IMR-90 (cell line): ENCODE measurements around the gene ABI3BP. TPM values are rescaled to one million over a fixed set of nuclear protein-coding genes. Genes with fewer than 3 reads are reported as not detected.

ENCODE experiments used
- ATAC-seq: fragments of 200-7000 bp; cut with Tn5 transposase; 2 replicates; pipeline ENCODE4 v1.9.1; 2020; ENCODE audit warnings: low read depth, mild to moderate bottlenecking, moderate library complexity
- BruUV-seq: library from RNA; stranded (reverse); fragments of 400-500 nt; replicated peaks from 2 replicates; lab custom pipeline; 2021; lab: Mats Ljungman, UMichigan
- CTCF ChIA-PET: fragments of 300-600 bp; formaldehyde crosslinking; extraction: SDS; loops from one replicate; lab custom pipeline; 2021; ENCODE audit warnings: antibody characterized with exemption; lab: Yijun Ruan, JAX
- POLR2A ChIA-PET: fragments of 300-600 bp; sonication (Branson Sonifier 250); formaldehyde crosslinking; loops from one replicate; lab custom pipeline; 2022; ENCODE audit warnings: antibody characterized with exemption; ENCODE audit not compliant: unreplicated experiment; lab: Charles Lee
- DNase-seq: peaks from one replicate; pipeline ENCODE4 v3.0.0; 2013
- H2AFZ ChIP-seq: replicated peaks from 2 replicates; pipeline ENCODE3; 2013; ENCODE audit warnings: low read length, mild to moderate bottlenecking; ENCODE audit not compliant: poor library complexity
- H2AK5ac ChIP-seq: 2 replicates; pipeline ENCODE4 v1.6.1; 2013; ENCODE audit warnings: low read depth, low read length, inconsistent platforms
- H2AK9ac ChIP-seq: replicated peaks from 2 replicates; pipeline ENCODE3; 2013; ENCODE audit warnings: mild to moderate bottlenecking, low read depth, low read length, moderate library complexity; ENCODE audit not compliant: poor library complexity
- H2BK120ac ChIP-seq: 2 replicates; pipeline ENCODE4 v1.6.1; 2013; ENCODE audit warnings: low read depth, low read length, inconsistent platforms
- H2BK15ac ChIP-seq: 3 replicates; pipeline ENCODE4 v1.6.1; 2013; ENCODE audit warnings: low read depth, low read length, inconsistent platforms
- H2BK20ac ChIP-seq: 2 replicates; pipeline ENCODE4 v1.6.1; 2013; ENCODE audit warnings: low read depth, mild to moderate bottlenecking, inconsistent platforms, low read length, moderate library complexity
- H2BK5ac ChIP-seq: 2 replicates; pipeline ENCODE4 v1.6.1; 2013; ENCODE audit warnings: mild to moderate bottlenecking, low read depth, low read length, inconsistent platforms; ENCODE audit not compliant: poor library complexity, severe bottlenecking
- H3K14ac ChIP-seq: replicated peaks from 2 replicates; pipeline ENCODE4 v1.6.1; 2013; ENCODE audit warnings: low read depth, low read length, inconsistent platforms
- H3K18ac ChIP-seq: 2 replicates; pipeline ENCODE4 v1.6.1; 2013; ENCODE audit warnings: low read depth, low read length, control low read depth
- H3K23ac ChIP-seq: 2 replicates; pipeline ENCODE4 v1.6.1; 2013; ENCODE audit warnings: low read depth, low read length, inconsistent platforms
- H3K27ac ChIP-seq: 2 replicates; pipeline ENCODE4 v1.5.1; 2013; ENCODE audit warnings: mild to moderate bottlenecking, control low read depth, low read length; ENCODE audit not compliant: insufficient read depth
- H3K27me3 ChIP-seq: 2 replicates; pipeline ENCODE4 v1.6.1; 2013; ENCODE audit warnings: low read length; ENCODE audit not compliant: control insufficient read depth, insufficient read depth
- H3K36me3 ChIP-seq: 2 replicates; pipeline ENCODE4 v1.6.1; 2013; ENCODE audit warnings: low read length, mixed read lengths; ENCODE audit not compliant: control insufficient read depth, insufficient read depth
- H3K4ac ChIP-seq: 2 replicates; pipeline ENCODE4 v1.6.1; 2013; ENCODE audit warnings: low read depth, low read length, inconsistent platforms
- H3K4me1 ChIP-seq: 2 replicates; pipeline ENCODE4 v1.6.1; 2013; ENCODE audit warnings: low read length, mixed read lengths; ENCODE audit not compliant: control insufficient read depth, insufficient read depth
- H3K4me2 ChIP-seq: 2 replicates; pipeline ENCODE4 v1.6.1; 2013; ENCODE audit warnings: low read depth, mild to moderate bottlenecking, control low read depth, low read length, moderate library complexity
- H3K4me3 ChIP-seq: 2 replicates; pipeline ENCODE4 v1.5.1; 2013; ENCODE audit warnings: low read depth, mild to moderate bottlenecking, control low read depth, low read length, moderate library complexity; ENCODE audit not compliant: insufficient read depth
- H3K56ac ChIP-seq: 2 replicates; pipeline ENCODE4 v1.6.1; 2013; ENCODE audit warnings: low read length, inconsistent platforms; ENCODE audit not compliant: insufficient read depth; ENCODE audit errors: extremely low read depth
- H3K79me1 ChIP-seq, 2 experiments: 2 replicates each; pipeline ENCODE4 v1.6.1; 2013; ENCODE audit warnings: low read length in 2 of 2, inconsistent platforms in 1 of 2, low read depth in 1 of 2
- H3K9ac ChIP-seq: 2 replicates; pipeline ENCODE4 v1.6.1; 2013; ENCODE audit warnings: low read depth, low read length, control low read depth
- H3K9me1 ChIP-seq: 2 replicates; pipeline ENCODE4 v1.6.1; 2013; ENCODE audit warnings: low read length, inconsistent platforms; ENCODE audit not compliant: insufficient read depth
- H3K9me3 ChIP-seq: 2 replicates; pipeline ENCODE4 v1.6.1; 2013; ENCODE audit warnings: low read length; ENCODE audit not compliant: control insufficient read depth, insufficient read depth
- H4K20me1 ChIP-seq: 2 replicates; pipeline ENCODE4 v1.6.1; 2013; ENCODE audit warnings: low read length, inconsistent platforms; ENCODE audit not compliant: insufficient read depth
- H4K5ac ChIP-seq: 2 replicates; pipeline ENCODE4 v1.6.1; 2013; ENCODE audit warnings: mild to moderate bottlenecking, low read depth, low read length, control low read depth
- H4K8ac ChIP-seq, 2 experiments: 2 replicates each; pipeline ENCODE4 v1.6.1; 2013; ENCODE audit warnings: low read depth in 2 of 2, low read length in 2 of 2, control low read depth in 1 of 2, inconsistent platforms in 1 of 2
- H4K91ac ChIP-seq: 2 replicates; pipeline ENCODE4 v1.6.1; 2013; ENCODE audit warnings: low read depth, low read length, inconsistent platforms; ENCODE audit not compliant: insufficient read depth
- BHLHE40 ChIP-seq: fragments of 150-350 bp; IDR thresholded peaks from 2 replicates; pipeline ENCODE4 v1.6.1; 2016; ENCODE audit warnings: mild to moderate bottlenecking, low read depth, low read length
- CEBPB ChIP-seq: IDR thresholded peaks from 2 replicates; pipeline ENCODE4 v1.6.1; 2012; ENCODE audit warnings: low read depth, low read length, improper control_type of control experiment
- CTCF ChIP-seq: conservative IDR thresholded peaks from 2 replicates; pipeline ENCODE4 v1.5.1; 2012; ENCODE audit warnings: mild to moderate bottlenecking, low read depth, low read length, improper control_type of control experiment
- ELK1 ChIP-seq: fragments of 150-350 bp; IDR thresholded peaks from 2 replicates; pipeline ENCODE4 v1.6.1; 2016; ENCODE audit warnings: low read depth, mild to moderate bottlenecking, low read length, moderate library complexity, borderline replicate concordance
- FOS ChIP-seq: fragments of 150-350 bp; IDR thresholded peaks from 2 replicates; pipeline ENCODE4 v1.6.1; 2016; ENCODE audit warnings: low read depth, low read length
- MXI1 ChIP-seq: IDR thresholded peaks from 2 replicates; pipeline ENCODE4 v1.6.1; 2012; ENCODE audit warnings: low read depth, mild to moderate bottlenecking, low read length, moderate library complexity, borderline replicate concordance
- POLR2A ChIP-seq: IDR thresholded peaks from 2 replicates; pipeline ENCODE4 v1.6.1; 2012; ENCODE audit warnings: mild to moderate bottlenecking, low read depth, low read length
- RAD21 ChIP-seq: IDR thresholded peaks from 2 replicates; pipeline ENCODE4 v1.6.1; 2012; ENCODE audit warnings: low read length, improper control_type of control experiment
- RCOR1 ChIP-seq: IDR thresholded peaks from 2 replicates; pipeline ENCODE4 v1.6.1; 2012; ENCODE audit warnings: mild to moderate bottlenecking, low read length, improper control_type of control experiment; ENCODE audit not compliant: insufficient replicate concordance
- RFX5 ChIP-seq: IDR thresholded peaks from 2 replicates; pipeline ENCODE4 v1.8.0; 2012; ENCODE audit warnings: low read depth, mild to moderate bottlenecking, low read length, moderate library complexity
- SMC3 ChIP-seq: fragments of 150-350 bp; IDR thresholded peaks from 2 replicates; pipeline ENCODE4 v1.6.1; 2016; ENCODE audit warnings: low read depth, mild to moderate bottlenecking, antibody characterized with exemption, low read length, moderate library complexity
- USF2 ChIP-seq: fragments of 150-350 bp; IDR thresholded peaks from 2 replicates; pipeline ENCODE4 v1.6.1; 2017; ENCODE audit warnings: mild to moderate bottlenecking, antibody characterized with exemption, low read length, low read depth
- WGBS, 2 experiments: methylation state at CpG; one replicate each; pipeline versions ENCODE4 v1.1.5 to v1.1.7; 2013; ENCODE audit warnings: missing lambda C conversion rate in 2 of 2; ENCODE audit not compliant: insufficient read length in 1 of 2; ENCODE audit errors: extremely low coverage in 2 of 2; 5-methylcytosine and 5-hydroxymethylcytosine counted together
- dilution Hi-C: fragments of 300-500 bp; cut with HindIII; formaldehyde crosslinking; loops from one replicate; pipeline ENCODE4 v1.14.3; 2018; ENCODE audit warnings: low sequenced_read_pairs; ENCODE audit not compliant: unreplicated experiment
- in situ Hi-C: fragments of 300-500 bp; cut with MboI; formaldehyde crosslinking; loops from 3 replicates; pipeline ENCODE4 v1.14.3; 2019; ENCODE audit warnings: low sequenced_read_pairs, inconsistent platforms, mixed read lengths
- intact Hi-C: fragments of 100-400 bp; cut with micrococcal nuclease; formaldehyde crosslinking; loops from 2 replicates; pipeline ENCODE4 v1.10.0; 2022
- polyA plus RNA-seq, 3 experiments: library from polyadenylated mRNA; depleted of rRNA; stranded (reverse); fragments of >200 nt; gene quantifications; 2 replicates each; pipeline ENCODE4 v1.2.3, GENCODE V29; 2012; ENCODE audit warnings: low replicate concordance in 1 of 3
- total RNA-seq: library from RNA; depleted of rRNA; stranded (reverse); fragments of >200 nt; gene quantifications from 2 replicates; pipeline ENCODE4 v1.2.3, GENCODE V29; 2012

The ABI3BP gene
- total and polyA plus RNA-seq, 2 of the 4 experiments (the other 2 are of a cell fraction), result 3.0 to 26.7 TPM

GRCh38 chr3:101038880-101039279 lies 45.7 kb upstream of the ABI3BP start:
- Histone ChIP-seq H2BK20ac (peak overlapping the region; percentile 88), H4K5ac (peak overlapping the region; percentile 39; the same call in 1 of the 2 replicates), H3K18ac (peak overlapping the region; percentile 90; the same call in 1 of the 2 replicates), H3K36me3 (no peaks in the 10 kb centered on the region), H2AFZ (no peak overlapping the region), H3K14ac (no peak overlapping the region; the same call in 1 of the 2 replicates), H4K91ac (peak overlapping the region; percentile 36; the same call in 1 of the 2 replicates), H4K8ac (0 out of 4 replicates have a peak overlapping the region, but pooled peaks have one; percentile 11 to 13), H3K4ac (peak overlapping the region; percentile 18; the same call in 1 of the 2 replicates), H4K20me1 (no peaks in the 10 kb centered on the region), H3K4me2 (peak overlapping the region; percentile 23; the same call in 1 of the 2 replicates), H2BK15ac (0 out of 3 replicates have a peak overlapping the region, but pooled peaks have one; percentile 57), H3K4me1 (peaks cover 11% of the 10 kb centered on the region), H2AK9ac (no peak overlapping the region), H3K23ac (no peak overlapping the region), H2BK5ac (peak overlapping the region; percentile 42), H3K27ac (no peak overlapping the region), H3K9ac (no peak overlapping the region), H3K4me3 (no peak overlapping the region), H3K27me3 (no peaks in the 10 kb centered on the region), H2AK5ac (peak overlapping the region; percentile 11; the same call in 1 of the 2 replicates), H3K9me3 (no peaks in the 10 kb centered on the region), H3K56ac (no peak overlapping the region), H2BK120ac (peak overlapping the region; percentile 87), H3K79me1 (no peaks in the 10 kb centered on the region), H3K9me1 (no peaks in the 10 kb centered on the region; the same call in 1 of the 2 replicates)
- ChIA-PET CTCF (interaction anchor here (2.1 kb wide), 1 partner anchor 26 kb away, joined by 5 read pairs; no protein-coding TSS in a partner anchor), POLR2A (no interaction called here)
- TF ChIP-seq RFX5 (no peak), MXI1 (no peak), RAD21 (no peak), CEBPB (no peak), USF2 (no peak), POLR2A (no peak), RCOR1 (no peak), BHLHE40 (no peak), CTCF (no peak), ELK1 (no peak), SMC3 (no peak), FOS (no peak)
- BruUV-seq, result no TSS peak
- dilution Hi-C loops, result no loop called here
- in situ Hi-C loops, result no loop called here
- WGBS, 2 experiments, result no CpG with 5 or more reads among the region's 1 CpG
- intact Hi-C loops, result no loop called here
- no peak for DNase-seq
- no peak for ATAC-seq
